ENCODE results near the gene MRC1.
A peak's percentile ranks its signal among the peaks of the same experiment; 100 is the strongest.

The MRC1 gene

GRCh38 chr10:17821893-17822292 is 12.7 kb downstream of the MRC1 start:
- TF ChIP-seq CTCF (conservative IDR thresholded peaks at IDR 0.05; ENCODE audit: low read depth, low read length): no peak
- H3K4me3 ChIP-seq (ENCODE audit: low read length): no peak overlapping the region
- no peak for DNase-seq (ENCODE audit: low read depth)

GRCh38 chr10:17831341-17831740 is 22.2 kb downstream of the MRC1 start:
- no peak for DNase-seq (ENCODE audit: low read depth)
- TF ChIP-seq CTCF (conservative IDR thresholded peaks at IDR 0.05; ENCODE audit: low read depth, low read length): no peak
- H3K4me3 ChIP-seq (ENCODE audit: low read length): no peak overlapping the region

- no peak for TF ChIP-seq CTCF (conservative IDR thresholded peaks at IDR 0.05; ENCODE audit: low read depth, low read length)
- DNase-seq (ENCODE audit: low read depth): no peak
- no peak overlapping the region for H3K4me3 ChIP-seq (ENCODE audit: low read length)
Observed at GRCh38 chr10:17831896-17832295, 22.7 kb downstream of the MRC1 start.

- no peak for DNase-seq (ENCODE audit: low read depth)
- TF ChIP-seq CTCF (conservative IDR thresholded peaks at IDR 0.05; ENCODE audit: low read depth, low read length): no peak
- H3K4me3 ChIP-seq (ENCODE audit: low read length): no peak overlapping the region
Observed at GRCh38 chr10:17833656-17834055, 24.5 kb downstream of the MRC1 start.

- no peak for TF ChIP-seq CTCF (conservative IDR thresholded peaks at IDR 0.05; ENCODE audit: low read depth, low read length)
- no peak overlapping the region for H3K4me3 ChIP-seq (ENCODE audit: low read length)
Observed at GRCh38 chr10:17835688-17836087, 26.5 kb downstream of the MRC1 start.

GRCh38 chr10:17836942-17837341 is 27.8 kb downstream of the MRC1 start:
- DNase-seq (ENCODE audit: low read depth): peak; percentile 29
- TF ChIP-seq CTCF (conservative IDR thresholded peaks at IDR 0.05; ENCODE audit: low read depth, low read length): no peak
- peak overlapping the region; percentile 28 for H3K4me3 ChIP-seq (ENCODE audit: low read length)

More at GRCh38 chr10:17835688-17836087, 26.5 kb downstream of the MRC1 start:
- DNase-seq (ENCODE audit: low read depth): no peak

GRCh38 chr10:17838080-17838648 is 29.0 kb downstream of the MRC1 start:
- DNase-seq (ENCODE audit: low read depth): no peak
- no peak overlapping the region for H3K4me3 ChIP-seq (ENCODE audit: low read length)
- TF ChIP-seq CTCF (conservative IDR thresholded peaks at IDR 0.05; ENCODE audit: low read depth, low read length): no peak
